Bronchial epithelial cell (primary cell): ENCODE data around the gene TNS3. TPM values are rescaled to one million over a fixed set of nuclear protein-coding genes. Genes with fewer than 3 reads are reported as not detected.
"Not testable (repeated sequence)": the region's sequence is repeated elsewhere in the genome, so short reads cannot be mapped to it uniquely, and the experiment has no call there.

Experiments used
- DNase-seq: peaks from one replicate; pipeline ENCODE4 v3.0.0-alpha.2; 2010; ENCODE audit warnings: low read depth
- FAIRE-seq: peaks from 2 replicates; lab custom pipeline; 2011; peaks lifted over from hg19 to GRCh38; lab: Jason Lieb, UNC
- H3K27me3 ChIP-seq: 2 replicates; pipeline ENCODE4 v1.5.1; 2011; ENCODE audit warnings: low read length; ENCODE audit not compliant: control insufficient read depth, insufficient read depth
- H3K36me3 ChIP-seq: 2 replicates; pipeline ENCODE4 v1.5.1; 2011; ENCODE audit warnings: low read length; ENCODE audit not compliant: control insufficient read depth, insufficient read depth
- H3K4me3 ChIP-seq: 2 replicates; pipeline ENCODE4 v1.5.1; 2011; ENCODE audit warnings: mild to moderate bottlenecking, low read depth, low read length, control low read depth
- CTCF ChIP-seq: IDR thresholded peaks from 2 replicates; pipeline ENCODE4 v1.5.1; 2011; ENCODE audit warnings: mild to moderate bottlenecking, moderate library complexity, low read length, control low read depth, inconsistent platforms; ENCODE audit not compliant: insufficient read depth, severe bottlenecking
- total RNA-seq: library from RNA; depleted of rRNA; stranded (reverse); fragments of >200 nt; gene quantifications from 2 replicates; pipeline ENCODE4 v1.2.1, GENCODE V29; 2014

Gene TNS3
- total RNA-seq, 1 donor from 2014 or later = 2.6 TPM

- no peaks in the 10 kb centered on the region for H3K36me3 ChIP-seq
- H3K27me3 ChIP-seq = no peaks in the 10 kb centered on the region
- FAIRE-seq (no peak), DNase-seq (no peak)
- H3K4me3 ChIP-seq = no peak overlapping the region
- TF ChIP-seq CTCF = no peak
Observed at GRCh38 chr7:47473499-47474210, 108.3 kb downstream of the TNS3 start.

- DNase-seq = peak; percentile 13
- FAIRE-seq = no peak
- Histone ChIP-seq H3K4me3 (no peak overlapping the region), H3K36me3 (no peaks in the 10 kb centered on the region), H3K27me3 (no peaks in the 10 kb centered on the region)
- no peak for TF ChIP-seq CTCF
Observed at GRCh38 chr7:47472444-47473157, 109.3 kb downstream of the TNS3 start.

- TF ChIP-seq CTCF = no peak
- no peak for DNase-seq
- no peaks in the 10 kb centered on the region for H3K36me3 ChIP-seq
- no peak for FAIRE-seq
- H3K4me3 ChIP-seq = no peak overlapping the region
- no peaks in the 10 kb centered on the region for H3K27me3 ChIP-seq
Observed at GRCh38 chr7:47471831-47472230, 110.1 kb downstream of the TNS3 start.

GRCh38 chr7:47471358-47471703, 110.6 kb downstream of the TNS3 start:
- DNase-seq = no peak
- Histone ChIP-seq H3K36me3 (no peaks in the 10 kb centered on the region), H3K4me3 (no peak overlapping the region), H3K27me3 (no peaks in the 10 kb centered on the region)
- no peak for FAIRE-seq
- TF ChIP-seq CTCF = no peak

- FAIRE-seq = no peak
- no peak for DNase-seq
- no peak for TF ChIP-seq CTCF
- Histone ChIP-seq H3K27me3 (no peaks in the 10 kb centered on the region), H3K4me3 (no peak overlapping the region), H3K36me3 (no peaks in the 10 kb centered on the region)
Observed at GRCh38 chr7:47470567-47471357, 111.1 kb downstream of the TNS3 start.

- DNase-seq, H3K27me3 ChIP-seq, H3K4me3 ChIP-seq, H3K36me3 ChIP-seq, FAIRE-seq: not testable (repeated sequence)
Observed at GRCh38 chr7:47469846-47470245, 112.1 kb downstream of the TNS3 start.
